WERI-Rb-1 (cell line): ENCODE results near the gene PABPN1L.

Experiments used
- DNase-seq: peaks from one replicate; pipeline ENCODE4 v3.0.0-alpha.2; 2020
- H3K27ac ChIP-seq: fragments of 250-450 bp; sonication (Bioruptor Pico); 2 replicates; pipeline ENCODE4 v1.5.1; 2020; ENCODE audit warnings: mild to moderate bottlenecking, moderate library complexity
- H3K27me3 ChIP-seq: fragments of 250-450 bp; sonication (Bioruptor Pico); 2 replicates; pipeline ENCODE4 v1.5.1; 2021; ENCODE audit warnings: mild to moderate bottlenecking, low read depth, moderate library complexity; ENCODE audit not compliant: insufficient read depth, severe bottlenecking
- H3K36me3 ChIP-seq: fragments of 250-450 bp; sonication (Bioruptor Pico); 2 replicates; pipeline ENCODE4 v1.5.1; 2020; ENCODE audit warnings: mild to moderate bottlenecking, moderate library complexity
- H3K4me3 ChIP-seq: 2 replicates; pipeline ENCODE4 v1.5.1; 2011; ENCODE audit warnings: low read depth, mild to moderate bottlenecking, control low read depth, low read length
- H3K9me3 ChIP-seq: fragments of 250-450 bp; sonication (Bioruptor Pico); 2 replicates; pipeline ENCODE4 v1.5.1; 2021; ENCODE audit warnings: mild to moderate bottlenecking, moderate library complexity; ENCODE audit not compliant: severe bottlenecking
- TF ChIP-seq, protein P1 (sequence below): IDR thresholded peaks from 2 replicates; pipeline ENCODE4 v1.5.1; 2011; ENCODE audit warnings: low read depth, mild to moderate bottlenecking, control low read depth, inconsistent platforms, low read length

Gene PABPN1L

DNA sequence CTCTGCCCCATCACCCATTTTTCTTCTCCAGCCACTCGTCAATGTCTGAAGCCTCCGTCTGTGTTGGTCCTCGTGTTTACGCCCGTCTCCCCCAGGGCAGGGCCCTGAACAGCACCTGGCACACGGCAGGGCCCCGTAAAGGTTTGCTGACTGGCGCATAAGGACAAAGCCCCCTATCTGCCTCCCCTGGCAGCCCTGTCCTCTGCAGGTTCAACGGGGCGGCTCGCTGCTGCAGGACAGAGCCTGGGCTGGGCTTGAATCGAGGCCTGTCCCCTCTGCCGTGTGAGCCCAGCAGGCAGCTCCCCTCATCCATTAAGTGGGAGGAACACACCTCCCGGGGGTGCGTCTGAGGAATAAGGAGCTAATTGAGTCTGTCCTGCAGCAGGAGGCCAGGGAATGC lies 46.1 kb upstream of the PABPN1L start:
- H3K27ac ChIP-seq, result no peak overlapping the region
- H3K36me3 ChIP-seq, result no peaks in the 10 kb centered on the region
- no peaks in the 10 kb centered on the region for H3K27me3 ChIP-seq
- H3K4me3 ChIP-seq, result no peak overlapping the region
- DNase-seq, result no peak
- no peaks in the 10 kb centered on the region for H3K9me3 ChIP-seq
- TF ChIP-seq, protein P1, sequence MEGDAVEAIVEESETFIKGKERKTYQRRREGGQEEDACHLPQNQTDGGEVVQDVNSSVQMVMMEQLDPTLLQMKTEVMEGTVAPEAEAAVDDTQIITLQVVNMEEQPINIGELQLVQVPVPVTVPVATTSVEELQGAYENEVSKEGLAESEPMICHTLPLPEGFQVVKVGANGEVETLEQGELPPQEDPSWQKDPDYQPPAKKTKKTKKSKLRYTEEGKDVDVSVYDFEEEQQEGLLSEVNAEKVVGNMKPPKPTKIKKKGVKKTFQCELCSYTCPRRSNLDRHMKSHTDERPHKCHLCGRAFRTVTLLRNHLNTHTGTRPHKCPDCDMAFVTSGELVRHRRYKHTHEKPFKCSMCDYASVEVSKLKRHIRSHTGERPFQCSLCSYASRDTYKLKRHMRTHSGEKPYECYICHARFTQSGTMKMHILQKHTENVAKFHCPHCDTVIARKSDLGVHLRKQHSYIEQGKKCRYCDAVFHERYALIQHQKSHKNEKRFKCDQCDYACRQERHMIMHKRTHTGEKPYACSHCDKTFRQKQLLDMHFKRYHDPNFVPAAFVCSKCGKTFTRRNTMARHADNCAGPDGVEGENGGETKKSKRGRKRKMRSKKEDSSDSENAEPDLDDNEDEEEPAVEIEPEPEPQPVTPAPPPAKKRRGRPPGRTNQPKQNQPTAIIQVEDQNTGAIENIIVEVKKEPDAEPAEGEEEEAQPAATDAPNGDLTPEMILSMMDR, result no peak

DNA sequence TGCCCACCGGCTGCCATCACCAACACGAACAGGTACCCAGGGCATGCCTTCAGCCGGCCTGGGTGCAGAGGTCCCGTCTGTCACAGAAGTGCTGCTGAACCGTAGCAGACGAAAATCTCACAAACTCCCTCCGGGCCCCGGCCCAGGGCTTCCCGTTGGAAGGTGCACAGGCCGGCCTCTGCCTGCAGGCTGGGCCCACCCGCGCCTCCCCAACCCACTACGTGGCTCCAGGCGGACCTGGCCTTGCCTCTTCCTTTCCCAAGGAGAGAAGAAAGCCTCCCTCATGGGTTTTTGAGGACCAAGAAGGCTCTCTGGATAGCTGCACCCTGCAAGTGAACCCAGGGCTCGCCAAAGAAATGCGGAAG lies 45.5 kb upstream of the PABPN1L start:
- no peaks in the 10 kb centered on the region for H3K9me3 ChIP-seq
- H3K27ac ChIP-seq, result no peak overlapping the region
- no peak for DNase-seq
- H3K27me3 ChIP-seq, result no peaks in the 10 kb centered on the region
- TF ChIP-seq, protein P1, result no peak
- no peak overlapping the region for H3K4me3 ChIP-seq
- no peaks in the 10 kb centered on the region for H3K36me3 ChIP-seq

DNA sequence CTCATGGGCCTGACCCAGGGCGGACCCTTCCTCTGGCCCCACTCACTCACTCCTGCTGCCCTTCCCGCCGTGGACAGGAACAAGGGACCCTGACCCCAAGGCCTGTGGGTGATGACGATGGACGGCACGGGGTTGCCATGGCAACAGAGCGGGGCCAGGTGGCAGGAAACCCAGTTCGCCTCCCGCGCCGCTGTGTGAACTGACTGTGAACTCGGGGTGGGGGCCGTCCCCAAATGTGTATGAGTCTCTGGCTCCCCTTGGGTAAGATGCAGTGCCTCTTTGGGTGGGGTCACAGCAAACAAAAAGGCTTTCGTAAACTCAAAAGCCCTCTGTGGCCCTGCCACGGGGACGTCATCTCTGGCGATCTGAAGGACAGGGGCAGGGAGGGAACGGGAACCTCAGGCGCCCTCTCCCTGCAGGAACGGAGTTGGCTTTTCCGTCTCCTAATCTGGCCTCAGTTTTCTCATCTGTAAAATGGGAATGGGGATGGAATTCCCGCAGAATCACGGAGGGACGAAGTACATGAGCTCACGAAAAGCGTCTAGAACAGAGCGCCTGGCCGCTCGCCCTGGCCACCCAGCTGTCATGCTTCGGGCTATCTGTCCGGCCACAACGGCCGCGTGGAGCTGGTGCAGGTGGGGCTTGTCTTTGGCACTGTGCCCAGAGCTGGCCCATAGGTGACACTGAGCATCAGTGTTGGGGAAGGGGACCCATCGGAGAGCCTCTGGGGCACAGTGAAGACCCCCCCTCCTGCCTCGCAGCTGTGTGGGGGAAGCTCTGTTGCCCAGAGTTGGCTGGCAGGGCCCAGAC lies 44.9 kb upstream of the PABPN1L start:
- DNase-seq, result no peak

DNA sequence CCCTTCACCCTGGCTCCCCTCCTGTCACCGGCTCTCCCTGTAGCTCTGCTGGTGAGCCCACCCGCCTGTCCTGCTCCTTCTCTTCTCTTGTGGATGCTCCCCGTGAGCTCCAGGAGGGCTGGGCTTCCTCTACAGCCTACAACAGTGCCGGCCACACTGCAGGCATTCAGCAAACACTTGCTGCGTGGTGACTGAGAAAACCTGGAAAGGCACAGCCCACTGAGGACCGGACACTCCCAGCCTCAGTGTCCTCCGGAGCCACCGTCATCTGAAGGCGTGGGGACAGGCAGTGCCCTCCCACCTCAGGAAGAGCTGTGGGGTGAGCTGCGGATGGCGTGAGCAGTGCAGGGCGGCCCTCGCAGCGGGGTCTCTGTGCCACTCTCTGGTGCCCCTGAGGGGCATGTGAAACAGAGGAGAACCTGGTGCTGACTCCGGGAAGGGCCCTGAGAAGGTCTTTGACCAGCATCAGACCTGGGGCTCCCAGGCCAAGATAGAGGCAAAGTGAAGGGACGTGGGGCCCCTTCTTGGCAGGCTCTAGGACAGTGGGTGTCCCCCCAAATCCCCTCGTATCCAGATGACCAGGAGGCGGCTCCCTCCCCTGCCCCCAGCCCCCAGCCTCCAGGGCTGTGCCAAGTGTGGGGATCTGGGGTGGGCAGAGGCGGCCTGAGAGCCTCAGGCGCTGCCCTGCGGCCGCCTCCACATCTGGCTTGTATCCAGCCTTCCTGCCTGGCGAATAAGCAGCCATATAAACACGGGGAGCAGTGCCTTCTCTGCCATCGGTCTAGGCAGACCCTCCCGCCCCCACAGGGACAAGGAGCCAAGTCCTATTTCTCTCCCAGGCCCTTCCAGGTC lies 44.0 kb upstream of the PABPN1L start:
- no peak for DNase-seq
- Histone ChIP-seq H3K4me3 (no peak overlapping the region), H3K36me3 (no peaks in the 10 kb centered on the region), H3K9me3 (no peaks in the 10 kb centered on the region), H3K27me3 (no peaks in the 10 kb centered on the region), H3K27ac (no peak overlapping the region)
- TF ChIP-seq, protein P1, result no peak

More for the DNA sequence above, 44.9 kb upstream of the PABPN1L start:
- TF ChIP-seq, protein P1, result no peak
- no peaks in the 10 kb centered on the region for H3K27me3 ChIP-seq
- no peaks in the 10 kb centered on the region for H3K36me3 ChIP-seq
- H3K9me3 ChIP-seq, result no peaks in the 10 kb centered on the region
- no peak overlapping the region for H3K4me3 ChIP-seq
- H3K27ac ChIP-seq, result no peak overlapping the region

DNA sequence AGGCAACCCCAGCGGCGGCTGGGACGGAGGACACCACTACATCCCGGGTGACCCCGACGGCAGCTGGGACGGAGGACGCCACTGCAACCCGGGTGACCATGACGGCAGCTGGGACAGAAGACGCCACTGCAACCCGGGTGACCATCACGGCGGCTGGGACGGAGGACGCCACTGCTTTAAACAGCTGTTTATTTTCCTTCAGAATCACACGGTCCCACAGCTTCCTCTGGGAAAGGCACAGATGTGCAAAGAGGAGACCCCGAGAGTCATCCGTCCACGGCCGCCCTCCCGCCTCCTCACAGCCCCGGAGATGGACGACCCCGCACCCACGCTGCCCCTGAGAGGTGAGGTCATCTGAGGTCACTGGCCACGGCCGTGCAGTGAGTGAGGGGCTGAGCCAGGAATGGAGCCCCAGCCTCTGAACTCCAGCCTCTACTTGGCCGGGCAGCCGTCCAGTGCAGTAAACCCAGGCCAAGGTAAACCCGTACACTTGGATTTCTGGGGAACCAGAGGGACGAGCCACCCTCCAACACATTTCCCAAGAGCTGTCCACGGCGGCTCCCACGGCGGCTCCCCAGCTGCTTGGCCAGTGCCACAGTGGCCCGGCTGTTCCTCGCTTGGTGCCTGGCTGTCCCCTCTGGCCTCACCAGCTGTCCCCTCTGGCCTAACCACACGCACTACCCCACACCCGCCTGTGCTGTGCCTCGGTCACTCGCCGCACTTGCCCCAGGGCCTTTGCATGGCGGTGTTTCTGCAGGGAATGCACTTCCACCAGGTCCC lies 43.2 kb upstream of the PABPN1L start:
- Histone ChIP-seq H3K9me3 (no peaks in the 10 kb centered on the region), H3K4me3 (no peak overlapping the region), H3K27ac (no peak overlapping the region), H3K36me3 (no peaks in the 10 kb centered on the region), H3K27me3 (no peaks in the 10 kb centered on the region)
- TF ChIP-seq, protein P1, result no peak
- DNase-seq, result no peak
